Measurements from ENCODE around the gene CD79B.
"Not testable (repeated sequence)": the region's sequence is repeated elsewhere in the genome, so short reads cannot be mapped to it uniquely, and the experiment has no call there.

CD79B gene

GRCh38 chr17:63916566-63917185 lies 15.5 kb downstream of the CD79B start:
- no peak for TF ChIP-seq ZNF274 (IDR thresholded peaks at IDR 0.05; ENCODE audit: low read depth, low read length)
- H3K4me3 ChIP-seq (ENCODE audit: low read length) = no peak overlapping the region

DNA sequence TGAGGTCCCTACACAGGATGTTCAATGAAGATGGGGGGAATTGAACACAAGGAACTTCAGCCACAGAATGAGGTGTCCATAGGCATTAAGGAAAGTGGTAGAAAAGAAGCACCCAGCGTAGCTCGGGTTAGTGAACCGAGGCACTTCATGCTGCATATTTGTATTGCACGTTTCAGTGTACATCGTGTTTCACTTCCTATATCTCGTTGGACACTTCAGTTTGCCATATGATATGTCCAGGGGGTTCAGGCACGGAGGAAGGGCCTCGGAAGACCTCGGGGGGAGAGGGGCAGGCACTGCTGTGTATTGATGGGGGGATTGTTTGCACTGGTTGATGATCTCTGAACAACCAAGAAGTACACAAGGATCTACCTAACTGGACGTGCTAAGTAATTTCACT lies 16.4 kb downstream of the CD79B start:
- H3K4me3 ChIP-seq (ENCODE audit: low read length) = not testable (repeated sequence)

DNA sequence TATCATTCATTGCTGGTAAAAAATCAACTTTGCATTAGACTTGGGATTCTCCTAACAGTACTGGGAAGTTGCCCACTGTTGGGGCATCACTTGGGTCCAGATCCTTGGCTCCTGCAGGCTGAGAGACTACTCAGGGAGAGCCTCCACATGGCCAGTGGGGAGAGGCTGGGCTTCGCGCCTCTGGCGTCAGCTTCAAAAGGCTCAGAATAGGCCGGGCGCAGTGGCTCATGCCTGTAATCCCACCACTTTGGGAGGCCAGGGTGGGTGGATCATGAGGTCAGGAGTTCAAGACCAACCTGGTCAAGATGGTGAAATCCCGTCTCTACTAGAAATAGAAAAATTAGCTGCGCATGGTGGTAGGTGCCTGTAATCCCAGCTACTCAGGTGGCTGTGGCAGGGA lies 17.7 kb downstream of the CD79B start:
- no peak for TF ChIP-seq ZNF274 (IDR thresholded peaks at IDR 0.05; ENCODE audit: low read depth, low read length)
- no peak overlapping the region for H3K4me3 ChIP-seq (ENCODE audit: low read length)

DNA sequence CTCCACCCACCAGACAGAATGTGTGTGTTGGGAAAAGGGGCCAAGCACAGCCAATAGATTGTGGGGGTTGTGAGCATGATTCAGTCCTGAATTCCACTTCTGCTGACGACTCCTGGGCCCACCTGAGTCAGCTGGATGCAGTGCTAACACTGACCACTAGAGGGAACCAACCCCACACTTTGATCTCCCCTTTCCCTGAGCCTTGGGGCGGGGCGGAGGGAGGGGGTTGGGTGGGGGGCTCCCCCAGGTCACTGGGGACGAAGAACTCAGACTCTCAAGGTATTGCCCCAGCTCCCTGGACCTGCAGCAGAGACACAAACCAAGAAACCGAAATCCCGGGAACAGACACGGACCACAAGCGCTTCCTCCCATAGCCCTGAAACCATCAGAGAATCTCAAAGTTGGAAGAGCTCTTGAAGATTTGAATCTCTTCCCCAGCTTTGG lies 20.5 kb downstream of the CD79B start:
- no peak overlapping the region for H3K4me3 ChIP-seq (ENCODE audit: low read length)
- TF ChIP-seq ZNF274 (IDR thresholded peaks at IDR 0.05; ENCODE audit: low read depth, low read length) = no peak

DNA sequence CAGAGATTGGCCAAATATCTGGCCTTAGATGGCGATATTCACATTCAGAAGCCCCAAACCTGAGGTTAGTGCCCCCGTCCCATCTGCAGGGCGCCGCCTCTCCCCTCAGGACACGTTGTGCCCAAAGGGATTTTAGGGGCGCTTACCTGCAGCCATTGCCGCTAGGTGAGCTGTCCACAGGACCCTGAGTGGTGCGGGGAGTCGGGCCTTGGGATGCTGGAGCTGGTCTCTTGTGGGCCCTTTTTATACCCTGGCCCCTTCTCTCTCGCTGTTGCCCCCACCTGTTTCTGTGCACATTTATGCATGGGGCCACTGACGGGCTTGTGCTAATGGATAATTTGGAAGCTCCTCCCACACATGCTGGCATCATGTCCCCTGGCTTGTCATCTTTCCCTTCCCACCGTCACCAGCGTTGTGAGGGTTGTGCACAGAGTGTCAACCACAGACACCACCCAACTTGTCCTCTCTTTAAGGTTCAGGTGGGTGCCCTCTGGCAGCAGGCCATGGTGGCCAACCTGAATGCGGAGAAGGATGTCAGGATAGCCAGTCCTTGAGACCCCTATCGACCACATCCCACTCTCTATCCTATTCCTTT lies 21.0 kb downstream of the CD79B start, which contains the start of gene CSHL1:
Gene CSHL1, minus strand, starts transcription at position 218 of the 595 bp plus-strand sequence. Its CDS starts 62 bp downstream, at position 156.
- H3K4me3 ChIP-seq (ENCODE audit: low read length) = no peak within 1 kb of the TSS
- TF ChIP-seq ZNF274 (IDR thresholded peaks at IDR 0.05; ENCODE audit: low read depth, low read length) = no peak

GRCh38 chr17:63910096-63910495 lies 22.0 kb downstream of the CD79B start:
- H3K4me3 ChIP-seq (ENCODE audit: low read length) = no peak overlapping the region
- TF ChIP-seq ZNF274 (IDR thresholded peaks at IDR 0.05; ENCODE audit: low read depth, low read length) = no peak

- H3K4me3 ChIP-seq (ENCODE audit: low read length) = not testable (repeated sequence)
Measured at GRCh38 chr17:63909586-63909985, 22.5 kb downstream of the CD79B start.

- not testable (repeated sequence) for H3K4me3 ChIP-seq (ENCODE audit: low read length)
Measured at GRCh38 chr17:63907161-63907778, 24.9 kb downstream of the CD79B start.

DNA sequence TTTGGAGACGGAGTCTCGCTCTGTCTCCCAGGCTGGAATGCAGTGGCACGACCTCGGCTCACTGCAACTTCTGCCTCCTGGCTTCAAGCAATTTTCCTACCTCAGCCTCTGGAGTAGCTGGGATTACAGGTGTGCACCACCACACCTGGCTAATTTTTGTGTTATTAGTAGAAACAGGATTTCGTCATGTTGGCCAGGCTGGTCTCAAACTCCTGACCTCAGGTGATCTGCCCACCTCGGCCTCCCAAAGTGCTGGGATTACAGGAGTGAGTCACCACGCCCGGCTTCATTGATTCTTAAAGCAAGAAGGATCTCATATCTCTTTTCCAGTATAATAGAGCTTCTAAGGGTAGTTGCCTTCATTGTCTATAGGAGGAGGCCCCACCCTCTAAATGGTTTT lies 27.3 kb downstream of the CD79B start:
- H3K4me3 ChIP-seq (ENCODE audit: low read length) = not testable (repeated sequence)

DNA sequence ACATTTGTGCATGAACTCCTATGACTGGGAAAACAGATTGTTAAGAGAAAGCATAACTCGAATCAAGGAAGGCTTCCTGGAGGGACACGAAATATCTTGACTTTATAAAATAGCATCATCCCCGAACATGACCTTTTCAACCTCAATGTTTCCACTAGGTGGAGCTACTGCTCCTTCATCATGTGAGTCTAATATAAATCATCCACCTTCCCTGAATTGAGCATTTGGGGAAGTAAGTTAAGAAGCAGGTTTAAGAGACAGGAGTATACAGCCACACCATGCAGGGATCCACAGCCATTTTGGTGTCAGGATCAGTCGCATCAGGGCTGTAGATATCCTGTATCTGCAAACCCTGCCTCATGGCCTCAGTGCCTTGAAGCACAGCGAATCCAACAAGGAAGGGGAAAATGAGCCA lies 28.3 kb downstream of the CD79B start:
- H3K4me3 ChIP-seq (ENCODE audit: low read length) = not testable (repeated sequence)

DNA sequence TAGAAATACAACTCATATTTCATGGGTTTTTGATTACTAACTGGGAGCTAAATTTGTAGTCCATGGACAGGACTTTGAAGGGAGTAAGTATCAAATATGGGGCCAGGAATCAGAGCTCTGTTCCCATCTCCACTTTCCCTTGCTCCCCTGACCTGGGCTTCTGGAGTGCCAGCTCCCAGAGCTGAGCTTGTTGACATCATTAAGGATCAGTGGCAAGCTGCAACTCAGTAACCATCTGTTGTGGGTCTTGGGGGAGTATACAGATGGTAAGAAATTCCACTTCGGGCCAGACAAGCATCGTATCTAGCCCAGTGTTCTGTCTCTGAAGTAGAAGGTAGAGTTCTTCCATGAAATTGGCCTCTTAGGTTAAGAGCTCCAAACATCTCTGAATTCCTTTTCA lies 30.2 kb downstream of the CD79B start:
- not testable (repeated sequence) for H3K4me3 ChIP-seq (ENCODE audit: low read length)

GRCh38 chr17:63898899-63899798 lies 33.0 kb downstream of the CD79B start:
- not testable (repeated sequence) for H3K4me3 ChIP-seq (ENCODE audit: low read length)

DNA sequence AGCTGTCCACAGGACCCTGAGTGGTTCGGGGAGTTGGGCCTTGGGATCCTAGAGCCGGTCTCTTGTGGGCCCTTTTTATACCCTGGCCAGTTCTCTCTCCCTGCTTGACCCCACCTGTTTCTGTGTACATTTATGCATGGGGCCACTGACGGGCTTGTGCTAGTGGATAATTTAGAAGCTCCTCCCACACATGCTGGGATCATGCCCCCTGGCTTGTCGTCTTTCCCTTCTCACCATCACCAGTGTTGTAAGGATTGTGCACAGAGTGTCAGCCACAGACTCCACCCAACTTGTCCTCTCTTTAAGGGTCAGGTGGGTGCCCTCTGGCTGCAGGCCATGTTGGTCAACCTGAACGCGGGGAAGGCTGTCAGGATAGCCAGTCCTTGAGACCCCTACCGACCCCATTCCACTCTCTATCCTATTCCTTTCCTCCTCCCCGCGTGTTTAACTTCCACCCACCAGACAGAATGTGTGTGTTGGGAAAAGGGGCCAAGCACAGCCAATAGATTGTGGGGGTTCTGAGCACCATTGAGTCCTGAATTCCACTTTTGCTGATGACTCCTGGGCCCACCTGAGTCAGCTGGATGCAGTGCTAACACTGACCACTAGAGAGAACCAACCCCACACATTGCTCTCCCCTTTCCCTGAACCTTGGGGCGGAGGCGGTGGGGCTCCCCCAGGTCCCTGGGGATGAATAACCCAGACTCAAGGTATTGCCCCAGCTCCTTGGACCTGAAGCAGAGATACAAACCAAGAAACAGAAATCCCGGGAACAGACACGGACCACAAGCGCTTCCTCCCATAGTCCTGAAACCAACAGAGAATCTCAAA lies 35.4 kb downstream of the CD79B start, which contains the start of gene CSH1:
Gene CSH1, minus strand, starts transcription at position 51 of the 831 bp plus-strand sequence. CDS start 63 bp downstream, outside the sequence.
- H3K4me3 ChIP-seq (ENCODE audit: low read length) = not testable (repeated sequence)

- not testable (repeated sequence) for H3K4me3 ChIP-seq (ENCODE audit: low read length)
Measured at GRCh38 chr17:63894821-63895220, 37.3 kb downstream of the CD79B start.

DNA sequence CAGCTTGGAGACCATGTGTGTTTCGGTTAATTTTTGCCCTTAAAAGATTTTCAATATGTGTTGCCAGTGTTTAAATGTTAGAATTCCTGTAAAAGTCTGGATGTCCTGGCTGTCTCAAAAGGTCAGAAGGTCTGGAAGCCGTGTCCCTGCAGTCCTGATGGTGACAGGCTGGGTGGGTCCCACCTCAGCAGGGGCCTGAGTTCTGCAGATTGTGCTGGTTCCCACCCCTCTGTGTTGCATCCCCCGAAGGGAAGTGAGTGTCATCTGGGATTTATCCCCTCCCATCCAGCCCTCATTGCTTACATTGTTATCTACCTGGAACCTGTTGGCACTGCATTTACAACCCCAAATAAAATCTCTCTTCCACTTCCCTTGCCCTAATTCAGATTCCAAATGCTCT lies 38.1 kb downstream of the CD79B start:
- H3K4me3 ChIP-seq (ENCODE audit: low read length) = not testable (repeated sequence)

DNA sequence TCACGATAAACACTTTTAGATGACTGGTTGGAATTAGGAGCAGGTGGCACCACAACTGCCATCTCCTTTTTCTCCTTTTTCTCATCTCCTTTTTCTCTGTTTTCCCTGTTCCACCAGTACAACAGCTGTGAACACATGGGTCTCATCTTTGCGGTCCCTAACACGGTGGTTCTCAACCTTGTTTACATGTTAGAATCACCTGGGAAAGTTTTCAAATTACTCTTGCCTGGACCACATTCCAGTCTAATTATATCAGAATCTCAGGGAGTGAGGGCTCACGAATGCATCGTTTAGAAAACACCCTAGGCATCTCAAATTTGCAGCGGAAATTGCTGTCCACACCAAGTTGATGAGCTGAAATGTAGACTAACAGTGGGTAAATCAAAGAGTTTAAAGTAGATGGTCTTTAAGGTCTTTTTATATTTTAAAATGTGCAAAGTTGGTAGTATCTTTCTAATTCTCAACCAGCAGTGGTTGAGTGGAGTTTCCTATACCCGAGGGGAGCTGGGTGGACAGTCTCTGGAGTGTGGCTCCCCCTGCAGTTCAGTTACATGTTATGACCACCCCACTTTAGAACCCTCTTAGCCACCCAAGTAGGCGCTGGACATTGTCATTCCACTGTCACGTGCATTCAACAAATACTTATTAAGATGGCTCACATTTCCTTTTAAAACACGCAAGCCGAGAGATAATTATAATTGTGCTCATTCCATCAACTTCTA lies 39.7 kb downstream of the CD79B start:
- H3K4me3 ChIP-seq (ENCODE audit: low read length) = not testable (repeated sequence)

DNA sequence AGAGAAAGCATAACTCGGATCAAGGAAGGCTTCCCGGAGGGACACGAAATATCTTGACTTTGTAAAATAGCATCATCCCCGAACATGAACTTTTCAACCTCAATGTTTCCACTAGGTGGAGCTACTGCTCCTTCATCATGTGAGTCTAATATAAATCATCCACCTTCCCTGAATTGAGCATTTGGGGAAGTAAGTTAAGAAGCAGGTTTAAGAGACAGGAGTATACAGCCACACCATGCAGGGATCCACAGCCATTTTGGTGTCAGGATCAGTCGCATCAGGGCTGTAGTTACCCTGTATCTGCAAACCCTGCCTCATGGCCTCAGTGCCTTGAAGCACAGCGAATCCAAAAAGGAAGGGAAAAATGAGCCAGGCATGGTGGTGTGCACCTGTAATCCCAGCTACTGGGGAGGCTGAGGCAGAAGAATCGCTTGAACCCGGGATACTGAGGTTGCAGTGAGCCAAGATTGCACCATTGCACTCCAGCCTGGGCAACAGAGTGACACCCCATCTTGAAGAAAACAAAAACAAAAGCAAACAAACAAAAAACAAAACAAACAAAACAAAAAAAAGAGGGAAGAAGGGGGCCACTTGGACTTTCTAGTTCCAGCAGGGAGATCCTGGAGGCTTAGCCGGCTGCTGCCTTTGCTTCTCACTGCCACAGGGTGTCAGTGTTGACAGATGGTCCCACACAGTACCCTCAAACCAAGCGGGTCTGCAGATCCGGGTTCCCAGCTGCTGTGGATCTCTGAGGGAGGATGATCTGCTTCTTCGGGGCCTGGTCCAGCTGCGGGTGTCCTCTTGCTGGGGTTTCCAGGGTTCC lies 42.9 kb downstream of the CD79B start:
- not testable (repeated sequence) for H3K4me3 ChIP-seq (ENCODE audit: low read length)

GRCh38 chr17:63885119-63885518 lies 47.0 kb downstream of the CD79B start:
- H3K4me3 ChIP-seq (ENCODE audit: low read length) = not testable (repeated sequence)
